H1 (cell line): ENCODE data around the gene RSF1.

Experiments
- CREB1 ChIP-seq: IDR thresholded peaks from 2 replicates; pipeline ENCODE4 v1.6.1; 2012; ENCODE audit warnings: inconsistent platforms
- CTCF ChIP-seq, 3 experiments: IDR thresholded peaks; 1 replicate in 2 of 3; 2 replicates in 1 of 3; pipeline versions ENCODE4 v1.5.1 to v1.6.1; 2011; ENCODE audit warnings: low read length in 3 of 3, mild to moderate bottlenecking in 3 of 3, inconsistent platforms in 2 of 3, low read depth in 1 of 3, moderate library complexity in 1 of 3; ENCODE audit not compliant: insufficient read depth in 1 of 3; ENCODE audit errors: control extremely low read depth in 1 of 3
- EP300 ChIP-seq, 2 experiments: IDR thresholded peaks; 1 replicate in 1 of 2; 2 replicates in 1 of 2; pipeline ENCODE4 v1.6.1; 2011 to 2012; ENCODE audit warnings: low read depth in 2 of 2, low read length in 2 of 2, mild to moderate bottlenecking in 2 of 2, borderline replicate concordance in 1 of 2, inconsistent platforms in 1 of 2, moderate library complexity in 1 of 2
- YY1 ChIP-seq: IDR thresholded peaks from 2 replicates; pipeline ENCODE4 v1.6.1; 2011; ENCODE audit warnings: low read depth, mild to moderate bottlenecking, low read length

- TF ChIP-seq CTCF (IDR thresholded peaks at IDR 0.05; ENCODE audit: control extremely low read depth in 1 of 3, insufficient read depth in 1 of 3, low read depth in 1 of 3, low read length in 3 of 3) = no peak
- no peak for TF ChIP-seq YY1
- TF ChIP-seq CREB1 = no peak
- no peak for TF ChIP-seq EP300 (IDR thresholded peaks at IDR 0.05; ENCODE audit: borderline replicate concordance in 1 of 2, low read depth in 2 of 2, low read length in 2 of 2)
Measured at GRCh38 chr11:77784572-77784971, 36.0 kb downstream of the RSF1 start.
